Measurements from ENCODE around the gene PRLR. TPM values are rescaled to one million over a fixed set of nuclear protein-coding genes. Genes with fewer than 3 reads are reported as not detected.
A peak's percentile ranks its signal among the peaks of the same experiment; 100 is the strongest.

The PRLR gene
- total and polyA plus RNA-seq, 2 of the 13 experiments (the other 11 are each of a cell fraction or from before 2014, with no cell fraction given), result 12.2 to 13.3 TPM

GRCh38 chr5:35038891-35039290, 191.4 kb downstream of the PRLR start:
- Histone ChIP-seq H4K20me1 (ENCODE audit: insufficient read depth, low read length) (no peaks in the 10 kb centered on the region), H3K9me3 (ENCODE audit: low read length) (no peaks in the 10 kb centered on the region), H3K9ac (ENCODE audit: insufficient read depth, low read depth, low read length) (no peak overlapping the region), H3K4me1 (ENCODE audit: insufficient read depth, low read length) (peaks cover 14% of the 10 kb centered on the region), H3K27me3 (ENCODE audit: control insufficient read depth in 1 of 2, insufficient read depth in 2 of 2, low read length in 2 of 2) (no peaks in the 10 kb centered on the region; a peak in 1 of 5 replicates), H3K4me3 (replicated peaks in 1 of 3; ENCODE audit: insufficient read depth in 1 of 3, low read depth in 2 of 3, low read length in 3 of 3) (no peak overlapping the region), H3K79me2 (ENCODE audit: insufficient read depth, low read length) (no peaks in the 10 kb centered on the region), H3K4me2 (ENCODE audit: low read depth, low read length) (no peak overlapping the region), H3K36me3 (replicated peaks in 1 of 2; ENCODE audit: control insufficient read depth in 1 of 2, insufficient read depth in 2 of 2, low read length in 2 of 2) (no peaks in the 10 kb centered on the region), H3K27ac (ENCODE audit: extremely low read length, insufficient read depth, low read length) (no peak overlapping the region), H2AFZ (ENCODE audit: low read length) (no peak overlapping the region)
- ChIA-PET CTCF (ENCODE audit: low intra/inter-chr PET ratio, low total read pairs) (no interaction called here), POLR2A (no interaction called here)
- 70% methylated on average over 2 of the region's 2 CpGs for WGBS (ENCODE audit: low lambda C conversion rate)
- TF ChIP-seq POGZ (CRISPR knock-in tag; IDR thresholded peaks at IDR 0.05) (no peak), MNT (IDR thresholded peaks at IDR 0.05) (peak; percentile 97), RFX3 (CRISPR knock-in tag; IDR thresholded peaks at IDR 0.05) (no peak), ZNF329 (CRISPR knock-in tag; IDR thresholded peaks at IDR 0.05; ENCODE audit: low read depth) (no peak), ZNF780A (CRISPR knock-in tag; IDR thresholded peaks at IDR 0.05) (no peak), ZNF205 (CRISPR knock-in tag; IDR thresholded peaks at IDR 0.05) (no peak)
- DNase-seq (ENCODE audit: low spot score) (no peak), ATAC-seq (no peak), FAIRE-seq (no peak)
- intact Hi-C loops (cut with micrococcal nuclease; ENCODE audit: unreplicated experiment) (no loop called here), in situ Hi-C loops (cut with HindIII; ENCODE audit: extremely low pct_ligation_motif_present, low pct_unique_long_range_greater_than_20kb) (no loop called here)
- BruUV-seq (replicated peaks), result no TSS peak

- no peaks in the 10 kb centered on the region; a peak in 1 of 5 replicates for H3K27me3 ChIP-seq (ENCODE audit: control insufficient read depth in 1 of 2, insufficient read depth in 2 of 2, low read length in 2 of 2)
- DNase-seq (ENCODE audit: low spot score) (no peak), FAIRE-seq (no peak)
Measured at GRCh38 chr5:35036536-35036935, 193.8 kb downstream of the PRLR start.

More at GRCh38 chr5:35036536-35036935, 193.8 kb downstream of the PRLR start:
- H2AFZ ChIP-seq (ENCODE audit: low read length), result no peak overlapping the region
- ChIA-PET CTCF (ENCODE audit: low intra/inter-chr PET ratio, low total read pairs) (no interaction called here), POLR2A (no interaction called here)
- no peak overlapping the region for H3K9ac ChIP-seq (ENCODE audit: insufficient read depth, low read depth, low read length)
- H3K4me2 ChIP-seq (ENCODE audit: low read depth, low read length), result 0 out of 2 replicates have a peak overlapping the region, but pooled peaks have one; percentile 25
- BruUV-seq (replicated peaks), result no TSS peak
- H3K9me3 ChIP-seq (ENCODE audit: low read length), result no peaks in the 10 kb centered on the region
- H3K27ac ChIP-seq (ENCODE audit: extremely low read length, insufficient read depth, low read length), result no peak overlapping the region
- in situ Hi-C loops (cut with HindIII; ENCODE audit: extremely low pct_ligation_motif_present, low pct_unique_long_range_greater_than_20kb), result no loop called here
- no peaks in the 10 kb centered on the region for H3K79me2 ChIP-seq (ENCODE audit: insufficient read depth, low read length)
- intact Hi-C loops (cut with micrococcal nuclease; ENCODE audit: unreplicated experiment), result no loop called here
- no peak; the same call in 1 of the 3 replicates for ATAC-seq
- no peaks in the 10 kb centered on the region for H4K20me1 ChIP-seq (ENCODE audit: insufficient read depth, low read length)
- H3K36me3 ChIP-seq (replicated peaks in 1 of 2; ENCODE audit: control insufficient read depth in 1 of 2, insufficient read depth in 2 of 2, low read length in 2 of 2), result no peaks in the 10 kb centered on the region
- TF ChIP-seq ZUFSP (CRISPR knock-in tag; IDR thresholded peaks at IDR 0.05; ENCODE audit: borderline replicate concordance) (no peak), TAF1 (CRISPR knock-in tag; IDR thresholded peaks at IDR 0.05) (no peak), NR3C1 (CRISPR knock-in tag; IDR thresholded peaks at IDR 0.05) (no peak), MEIS2 (CRISPR knock-in tag; IDR thresholded peaks at IDR 0.05) (no peak), KDM1A (CRISPR knock-in tag; IDR thresholded peaks at IDR 0.05) (no peak), EZH2 (conservative IDR thresholded peaks at IDR 0.05; ENCODE audit: low read depth, low read length) (no peak), ZMAT3 (CRISPR knock-in tag; conservative IDR thresholded peaks at IDR 0.05) (no peak)
- 87% methylated on average over 4 of the region's 4 CpGs for WGBS (ENCODE audit: low lambda C conversion rate)
- no peak overlapping the region for H3K4me3 ChIP-seq (replicated peaks in 1 of 3; ENCODE audit: insufficient read depth in 1 of 3, low read depth in 2 of 3, low read length in 3 of 3)
- H3K4me1 ChIP-seq (ENCODE audit: insufficient read depth, low read length), result peaks cover 14% of the 10 kb centered on the region
